ENCODE results near the gene RFPL1. TPM values are rescaled to one million over a fixed set of nuclear protein-coding genes. Genes with fewer than 3 reads are reported as not detected.

Gene RFPL1
- total RNA-seq, 1 donor from 2014 or later = not detected

DNA sequence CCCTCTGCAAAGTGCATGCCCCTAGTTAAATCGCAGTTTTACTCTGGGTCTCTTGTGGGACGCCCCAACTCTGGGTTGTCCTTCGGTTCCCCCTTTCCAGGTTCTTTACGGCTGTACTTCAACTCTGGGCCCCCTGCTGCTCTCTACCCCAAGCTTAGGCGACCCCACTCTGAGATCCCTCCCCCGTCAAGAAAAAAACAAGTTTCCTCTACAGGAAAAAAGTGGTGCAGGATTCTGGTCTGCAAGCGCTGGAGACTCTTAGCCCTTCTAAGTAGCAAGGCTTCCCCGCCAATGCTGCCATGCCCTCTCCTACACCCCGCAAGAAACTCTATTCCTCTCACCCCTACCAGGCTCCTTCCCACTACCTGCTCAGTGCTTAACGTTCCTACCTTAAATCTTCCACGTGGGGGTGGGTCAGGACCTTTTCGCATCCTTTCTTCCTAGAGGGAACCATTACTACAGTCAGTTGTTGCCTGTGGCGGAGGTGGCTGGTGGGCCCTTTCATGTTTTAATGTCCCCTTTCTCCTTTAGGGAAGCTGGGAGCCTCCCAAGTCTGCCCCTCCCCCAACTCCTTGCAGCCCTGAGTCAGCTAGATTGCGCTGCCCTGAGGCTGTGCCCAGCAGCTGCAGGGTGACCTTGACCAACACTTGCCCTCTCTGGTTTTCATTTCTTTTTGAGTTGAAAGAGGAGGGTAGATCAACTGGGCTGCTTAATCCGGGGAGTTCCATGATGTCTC lies 43.0 kb downstream of the RFPL1 start:
- peaks cover 61% of the 10 kb centered on the region for H3K27me3 ChIP-seq (ENCODE audit: control insufficient read depth, insufficient read depth, low read length)
- peak overlapping the region; percentile 6 for H3K4me3 ChIP-seq (ENCODE audit: low read depth, low read length)
- no peaks in the 10 kb centered on the region for H3K36me3 ChIP-seq (ENCODE audit: control insufficient read depth, insufficient read depth, low read length)
- no peak for TF ChIP-seq CTCF (IDR thresholded peaks at IDR 0.05; ENCODE audit: insufficient read depth, low read length, poor library complexity, severe bottlenecking)
- DNase-seq (ENCODE audit: low read depth) = no peak

DNA sequence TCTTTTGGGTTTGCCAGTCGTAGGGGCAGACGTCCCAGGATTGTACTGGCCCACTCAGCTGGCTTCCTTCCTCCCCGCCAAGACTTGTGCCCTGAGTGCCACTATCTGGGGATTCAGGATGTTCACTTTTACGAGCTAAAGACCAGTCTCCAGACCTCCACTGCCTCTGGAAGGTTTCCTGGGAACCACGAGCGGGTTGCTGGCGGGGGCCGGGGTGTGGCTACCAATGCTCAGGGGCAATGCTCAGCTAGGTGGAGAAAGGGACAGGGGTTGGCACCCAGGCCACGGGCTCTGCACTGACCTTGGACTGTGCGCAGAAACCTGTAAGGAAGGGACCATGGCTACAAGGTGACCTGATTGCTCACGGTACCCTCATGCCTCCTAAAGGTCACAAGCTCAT lies 43.9 kb downstream of the RFPL1 start:
- Histone ChIP-seq H3K27me3 (ENCODE audit: control insufficient read depth, insufficient read depth, low read length) (peaks cover 54% of the 10 kb centered on the region), H3K4me3 (ENCODE audit: low read depth, low read length) (no peak overlapping the region), H3K36me3 (ENCODE audit: control insufficient read depth, insufficient read depth, low read length) (no peaks in the 10 kb centered on the region)
- DNase-seq (ENCODE audit: low read depth) = no peak
- TF ChIP-seq CTCF (IDR thresholded peaks at IDR 0.05; ENCODE audit: insufficient read depth, low read length, poor library complexity, severe bottlenecking) = no peak

DNA sequence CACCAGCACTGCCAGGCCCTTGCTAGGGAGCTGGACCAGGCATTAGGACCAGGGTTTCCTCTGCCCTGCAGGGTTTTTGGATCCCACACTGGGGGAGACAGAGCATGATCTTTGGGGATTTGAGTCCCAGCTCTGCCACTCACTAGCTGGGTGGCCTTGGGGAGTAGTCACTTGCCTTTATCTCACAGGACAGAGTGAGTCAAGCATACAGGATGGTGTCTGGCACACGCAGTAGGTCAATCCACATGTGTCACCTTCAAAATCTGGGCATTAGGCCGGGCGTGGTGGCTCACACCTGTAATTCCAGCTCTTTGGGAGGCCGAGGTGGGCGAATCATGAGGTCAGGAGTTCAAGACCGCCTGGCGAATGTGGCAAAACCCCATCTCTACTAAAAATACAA lies 44.3 kb downstream of the RFPL1 start:
- no peak for TF ChIP-seq CTCF (IDR thresholded peaks at IDR 0.05; ENCODE audit: insufficient read depth, low read length, poor library complexity, severe bottlenecking)
- H3K4me3 ChIP-seq (ENCODE audit: low read depth, low read length) = no peak overlapping the region
- H3K36me3 ChIP-seq (ENCODE audit: control insufficient read depth, insufficient read depth, low read length) = no peaks in the 10 kb centered on the region
- no peak for DNase-seq (ENCODE audit: low read depth)
- H3K27me3 ChIP-seq (ENCODE audit: control insufficient read depth, insufficient read depth, low read length) = peaks cover 50% of the 10 kb centered on the region

DNA sequence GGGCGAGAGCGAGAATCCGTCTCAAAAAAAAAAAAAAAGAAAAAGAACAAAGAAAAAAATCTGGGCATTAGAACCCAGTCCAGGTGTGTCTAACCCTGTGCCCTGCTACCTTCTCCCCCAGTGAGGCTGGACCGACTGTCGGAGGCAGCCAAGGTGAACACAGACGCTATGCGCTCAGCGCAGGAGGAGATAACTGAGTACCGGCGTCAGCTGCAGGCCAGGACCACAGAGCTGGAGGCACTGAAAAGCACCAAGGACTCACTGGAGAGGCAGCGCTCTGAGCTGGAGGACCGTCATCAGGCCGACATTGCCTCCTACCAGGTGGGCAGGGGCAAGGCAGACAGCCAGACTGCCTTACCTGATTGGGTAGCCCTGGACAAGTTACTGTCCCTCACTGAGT lies 44.9 kb downstream of the RFPL1 start:
- TF ChIP-seq CTCF (IDR thresholded peaks at IDR 0.05; ENCODE audit: insufficient read depth, low read length, poor library complexity, severe bottlenecking) = no peak
- H3K36me3 ChIP-seq (ENCODE audit: control insufficient read depth, insufficient read depth, low read length) = no peaks in the 10 kb centered on the region
- DNase-seq (ENCODE audit: low read depth) = no peak
- H3K4me3 ChIP-seq (ENCODE audit: low read depth, low read length) = no peak overlapping the region
- peaks cover 45% of the 10 kb centered on the region for H3K27me3 ChIP-seq (ENCODE audit: control insufficient read depth, insufficient read depth, low read length)

DNA sequence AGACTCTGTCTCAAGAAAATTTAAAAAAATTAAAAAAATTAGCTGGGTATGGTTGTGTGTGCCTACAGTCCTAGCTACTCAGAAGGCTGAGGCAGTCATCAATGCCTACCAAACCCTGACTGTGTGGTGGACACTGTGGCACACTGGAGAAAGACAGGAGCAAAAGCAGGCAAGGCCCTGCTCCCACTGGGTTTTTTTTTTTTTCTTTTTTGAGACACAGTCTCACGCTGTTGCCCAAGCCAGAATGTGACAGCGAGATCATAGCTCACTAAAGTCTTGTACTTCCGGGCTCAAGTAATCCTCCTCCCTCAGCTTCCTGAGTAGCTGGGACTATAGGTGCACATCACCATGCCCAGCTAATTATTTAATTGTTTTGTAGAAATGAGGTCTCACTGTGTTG lies 46.3 kb downstream of the RFPL1 start:
- no peak for TF ChIP-seq CTCF (IDR thresholded peaks at IDR 0.05; ENCODE audit: insufficient read depth, low read length, poor library complexity, severe bottlenecking)
- Histone ChIP-seq H3K27me3 (ENCODE audit: control insufficient read depth, insufficient read depth, low read length) (peaks cover 31% of the 10 kb centered on the region), H3K4me3 (ENCODE audit: low read depth, low read length) (no peak overlapping the region), H3K36me3 (ENCODE audit: control insufficient read depth, insufficient read depth, low read length) (no peaks in the 10 kb centered on the region)
- no peak for DNase-seq (ENCODE audit: low read depth)

DNA sequence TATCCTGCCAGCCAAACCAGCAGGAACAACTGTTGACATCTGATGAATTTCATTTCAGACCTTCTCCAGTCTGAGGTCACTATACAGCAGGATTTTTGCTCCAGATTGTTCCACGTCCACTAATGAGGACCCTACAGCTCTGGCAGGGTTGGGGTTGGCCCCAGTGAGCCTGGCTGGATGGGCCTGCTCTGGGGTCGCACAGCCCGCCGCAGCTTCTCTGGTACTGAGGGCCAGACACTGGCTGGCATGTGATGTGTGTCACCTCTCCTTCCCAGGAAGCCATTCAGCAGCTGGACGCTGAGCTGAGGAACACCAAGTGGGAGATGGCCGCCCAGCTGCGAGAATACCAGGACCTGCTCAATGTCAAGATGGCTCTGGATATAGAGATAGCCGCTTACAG lies 47.1 kb downstream of the RFPL1 start:
- H3K36me3 ChIP-seq (ENCODE audit: control insufficient read depth, insufficient read depth, low read length) = no peaks in the 10 kb centered on the region
- no peak overlapping the region for H3K4me3 ChIP-seq (ENCODE audit: low read depth, low read length)
- no peak for DNase-seq (ENCODE audit: low read depth)
- peaks cover 23% of the 10 kb centered on the region for H3K27me3 ChIP-seq (ENCODE audit: control insufficient read depth, insufficient read depth, low read length)
- TF ChIP-seq CTCF (IDR thresholded peaks at IDR 0.05; ENCODE audit: insufficient read depth, low read length, poor library complexity, severe bottlenecking) = no peak

Measured in kidney epithelial cell (primary cell).